Measurements from ENCODE around the gene PHACTR3. TPM values are rescaled to one million over a fixed set of nuclear protein-coding genes. Genes with fewer than 3 reads are reported as not detected.
A peak's percentile ranks its signal among the peaks of the same experiment; 100 is the strongest.

Gene PHACTR3
- total and polyA plus RNA-seq, 2 of the 8 experiments (the other 6 are each of a cell fraction or from before 2014, with no cell fraction given), result 0.05 to 0.13 TPM

DNA sequence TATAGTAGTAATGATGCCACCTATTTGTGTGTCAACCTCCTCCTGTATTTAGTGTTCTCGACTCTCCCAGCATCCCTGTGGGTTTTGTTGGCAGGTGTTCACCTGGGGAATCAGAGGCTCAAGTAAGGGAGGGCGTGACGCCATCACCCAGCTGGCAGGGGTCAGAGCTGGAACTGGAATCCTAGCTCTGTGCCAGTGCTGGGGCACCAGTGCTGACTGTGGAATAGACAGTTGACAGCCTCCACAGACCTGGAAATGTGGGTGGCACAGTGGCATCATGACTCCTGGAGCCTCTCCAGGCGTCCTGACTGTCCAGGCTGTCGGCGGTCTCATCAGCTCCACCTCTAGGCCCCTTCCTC is 226.3 kb downstream of the PHACTR3 start:
- Histone ChIP-seq H4K91ac (replicated peaks; ENCODE audit: insufficient read length, low read length) (no peak overlapping the region), H3K4me1 (replicated peaks in 1 of 4; ENCODE audit: control insufficient read depth in 3 of 4, insufficient read depth in 4 of 4, low read length in 3 of 4) (peaks cover 0 to 2% (median 0%) of the 10 kb centered on the region in 4 experiments; a peak in 1 of 7 replicates), H4K5ac (ENCODE audit: insufficient read length, low read depth, low read length) (no peak overlapping the region), H3K79me2 (ENCODE audit: control insufficient read depth in 1 of 2, insufficient read depth in 2 of 2, low read length in 2 of 2) (no peaks in the 10 kb centered on the region), H2BK20ac (ENCODE audit: low read length) (no peak overlapping the region), H3K14ac (ENCODE audit: insufficient read length) (no peak overlapping the region), H3K9me3 (ENCODE audit: insufficient read depth in 2 of 2, low read depth in 1 of 2, low read length in 1 of 2) (peaks cover 81 to 100% of the 10 kb centered on the region in 2 experiments), H3K23me2 (ENCODE audit: low read depth, low read length) (peaks cover 2% of the 10 kb centered on the region; the same call in 1 of the 2 replicates), H3K27me3 (replicated peaks in 1 of 4; ENCODE audit: control insufficient read depth in 3 of 4, extremely low read depth in 1 of 4, insufficient read depth in 3 of 4, low read length in 3 of 4) (peaks cover 0 to 5% (median 0%) of the 10 kb centered on the region in 4 experiments; a peak in 1 of 7 replicates), H4K8ac (ENCODE audit: extremely low read depth, insufficient read depth, low read length) (no peak overlapping the region), H2BK12ac (ENCODE audit: low read depth, low read length) (no peak overlapping the region), H2AFZ (ENCODE audit: low read length) (no peak overlapping the region), H3K4ac (replicated peaks; ENCODE audit: insufficient read length, low read depth, low read length) (no peak overlapping the region), H4K20me1 (replicated peaks in 1 of 2; ENCODE audit: control insufficient read depth in 1 of 2, insufficient read depth in 2 of 2, low read length in 2 of 2) (no peaks in the 10 kb centered on the region), H2AK5ac (ENCODE audit: low read depth, low read length) (no peak overlapping the region), H3K56ac (replicated peaks; ENCODE audit: insufficient read length, low read depth, low read length) (no peak overlapping the region), H3K27ac (ENCODE audit: low read depth, low read length) (no peak overlapping the region), H3K4me2 (ENCODE audit: insufficient read depth in 1 of 2, low read depth in 2 of 2, low read length in 2 of 2) (no peak overlapping the region), H3K79me1 (ENCODE audit: low read depth, low read length) (no peaks in the 10 kb centered on the region), H3K23ac (ENCODE audit: insufficient read length) (no peak overlapping the region), H2BK120ac (replicated peaks; ENCODE audit: low read depth, low read length) (no peak overlapping the region), H3K4me3 (ENCODE audit: extremely low read depth in 1 of 4, insufficient read depth in 2 of 4, low read depth in 3 of 4, low read length in 4 of 4) (no peak overlapping the region; a peak in 1 of 8 replicates), H3K36me3 (ENCODE audit: control insufficient read depth in 2 of 4, insufficient read depth in 4 of 4, low read length in 3 of 4) (peaks cover 0 to 2% (median 0%) of the 10 kb centered on the region in 4 experiments; a peak in 1 of 8 replicates), H2BK15ac (ENCODE audit: low read length) (no peak overlapping the region), H3K9ac (replicated peaks in 1 of 4; ENCODE audit: extremely low read depth in 1 of 4, low read depth in 3 of 4, low read length in 3 of 4) (no peak overlapping the region), H2BK5ac (ENCODE audit: low read depth, low read length) (no peak overlapping the region), H3K18ac (ENCODE audit: extremely low read depth, low read length) (no peak overlapping the region)
- ChIA-PET CTCF (ENCODE audit: partially characterized antibody) (no interaction called here), POLR2A (ENCODE audit: partially characterized antibody) (no interaction called here)
- FAIRE-seq (no peak), DNase-seq (ENCODE audit: low read depth in 1 of 2, low spot score in 2 of 2) (peak in 1 of 2 experiments; percentile 35)
- WGBS, 2 experiments (ENCODE audit: extremely low coverage in 1 of 2, insufficient coverage in 1 of 2, insufficient read length in 1 of 2, insufficient replicate concordance in 2 of 2, low coverage in 1 of 2, low lambda C conversion rate in 2 of 2, missing lambda C conversion rate in 1 of 2), result 87% methylated on average over 6 of the region's 6 CpGs; no CpG with 5 or more reads in 1 of the 2 experiments
- no peak for TF ChIP-seq RXRA (IDR thresholded peaks at IDR 0.05; ENCODE audit: insufficient read depth, low read depth, low read length)
